IPS DF 4.7 (cell line): Measurements from ENCODE around the gene ULK2.

Experiments
- DNase-seq: peaks from one replicate; pipeline ENCODE4 v3.0.0-alpha.2; 2013; ENCODE audit warnings: low spot score; ENCODE audit errors: extremely low read depth

ULK2 gene

GRCh38 chr17:19728084-19728495 lies 139.6 kb downstream of the ULK2 start:
- no peak for DNase-seq

- no peak for DNase-seq
Measured at GRCh38 chr17:19727501-19728078, 140.1 kb downstream of the ULK2 start.

DNA sequence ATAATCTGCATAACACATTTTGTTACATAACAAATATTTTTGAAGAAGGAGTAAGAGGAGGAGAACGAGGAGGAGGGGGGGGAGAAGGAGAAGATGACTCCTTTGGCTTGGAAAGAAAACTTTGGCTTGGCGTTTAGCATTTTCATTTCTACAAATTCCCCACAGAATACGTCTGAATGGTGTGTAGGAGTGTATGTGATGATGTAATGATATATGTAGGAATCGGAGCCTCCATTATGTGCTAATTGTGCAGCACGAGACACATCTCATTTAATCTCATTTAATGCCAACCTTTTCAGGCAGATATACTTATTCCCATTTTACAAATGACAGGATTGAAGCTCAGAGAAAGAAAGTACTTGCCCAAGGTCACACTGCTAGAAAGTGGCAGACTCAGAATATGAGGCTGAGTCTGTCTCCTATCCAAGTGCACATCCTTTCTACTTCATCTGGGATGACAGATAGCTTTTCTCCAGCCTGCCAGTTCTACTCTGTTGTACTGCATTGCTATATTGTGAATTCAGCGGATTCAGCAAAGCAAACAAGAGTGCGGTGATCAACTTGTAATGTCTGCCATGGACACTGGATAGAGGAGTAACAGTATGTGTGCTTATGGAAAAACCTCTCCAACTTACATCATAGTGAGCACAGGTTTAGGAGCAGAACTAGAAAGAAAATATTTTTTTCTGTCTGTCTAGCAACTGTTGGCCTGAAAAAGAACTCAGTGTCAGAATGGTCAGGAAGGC lies 140.9 kb downstream of the ULK2 start:
- no peak for DNase-seq

GRCh38 chr17:19725486-19725885 lies 142.2 kb downstream of the ULK2 start:
- no peak for DNase-seq

DNA sequence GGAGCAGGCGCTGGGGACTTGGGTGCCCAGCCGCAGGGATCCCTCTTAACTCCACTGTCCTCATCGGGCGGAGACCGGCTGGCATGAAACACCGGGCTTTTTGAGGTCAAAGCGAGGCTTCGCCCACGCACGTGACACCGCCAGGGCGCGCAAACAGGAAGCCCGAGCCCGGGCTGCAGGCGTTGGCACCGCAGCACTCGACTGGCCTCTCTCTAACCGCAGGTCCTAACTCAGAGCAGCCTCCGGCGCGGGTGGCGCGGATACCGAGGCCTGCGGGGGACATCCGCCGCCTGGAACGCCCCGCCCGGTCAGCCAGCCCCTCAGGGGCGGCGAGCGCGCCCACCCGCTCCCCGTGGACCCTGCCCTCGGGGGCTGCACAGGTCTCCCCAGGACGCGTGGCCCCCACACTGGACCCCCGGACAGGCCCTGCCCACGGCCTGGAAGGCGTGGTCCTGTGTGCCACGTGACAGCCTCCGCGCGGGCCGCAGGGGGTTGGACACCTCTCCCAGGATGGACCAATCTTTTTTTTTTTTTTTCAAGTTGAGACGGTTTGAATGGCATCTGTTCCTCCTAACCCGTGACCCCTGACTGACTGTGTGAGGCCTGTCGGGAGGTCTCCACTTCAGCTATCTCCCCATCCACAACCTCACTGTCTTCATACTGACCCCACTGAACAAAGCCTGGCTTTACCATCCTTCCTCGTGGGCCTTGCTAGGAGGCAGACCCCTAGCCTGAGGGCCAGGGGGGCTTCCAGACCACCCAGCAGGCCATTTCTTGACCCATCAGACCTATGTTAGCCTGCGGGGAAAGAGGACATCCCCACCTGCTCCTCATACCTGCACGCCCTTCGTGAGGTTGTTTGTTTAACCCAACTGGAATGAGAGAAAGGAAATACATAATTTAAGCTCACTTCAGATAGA lies 143.0 kb downstream of the ULK2 start:
- no peak for DNase-seq

- no peak for DNase-seq
Measured at GRCh38 chr17:19723964-19724363, 143.8 kb downstream of the ULK2 start.
